Dendritic cell treated with granulocyte-macrophage colony-stimulating factor and Interleukin-4, amounts not matched to agents 40 ng/mL and 50 ng/mL, for 4 days (primary cell): ENCODE measurements around the gene OR6M1.

Experiments used
- H3K27ac Mint-ChIP-seq: one replicate; pipeline ENCODE4 v1.8.0; 2022; ENCODE audit warnings: mild to moderate bottlenecking, mixed read lengths
- H3K27me3 Mint-ChIP-seq: one replicate; pipeline ENCODE4 v1.8.0; 2022; ENCODE audit warnings: mild to moderate bottlenecking, mixed read lengths
- H3K36me3 Mint-ChIP-seq: one replicate; pipeline ENCODE4 v1.8.0; 2022; ENCODE audit warnings: low read depth, mixed read lengths
- H3K4me1 Mint-ChIP-seq: one replicate; pipeline ENCODE4 v1.8.0; 2022; ENCODE audit warnings: low read depth, mixed read lengths
- H3K4me3 Mint-ChIP-seq: one replicate; pipeline ENCODE4 v1.8.0; 2022; ENCODE audit warnings: mild to moderate bottlenecking, moderate library complexity, mixed read lengths
- H3K9me3 Mint-ChIP-seq: one replicate; pipeline ENCODE4 v1.8.0; 2022; ENCODE audit warnings: mixed read lengths
- intact Hi-C: fragments of 100-400 bp; cut with micrococcal nuclease; formaldehyde crosslinking; loops from one replicate; pipeline ENCODE4 v1.15.0; 2022

Gene OR6M1, protein sequence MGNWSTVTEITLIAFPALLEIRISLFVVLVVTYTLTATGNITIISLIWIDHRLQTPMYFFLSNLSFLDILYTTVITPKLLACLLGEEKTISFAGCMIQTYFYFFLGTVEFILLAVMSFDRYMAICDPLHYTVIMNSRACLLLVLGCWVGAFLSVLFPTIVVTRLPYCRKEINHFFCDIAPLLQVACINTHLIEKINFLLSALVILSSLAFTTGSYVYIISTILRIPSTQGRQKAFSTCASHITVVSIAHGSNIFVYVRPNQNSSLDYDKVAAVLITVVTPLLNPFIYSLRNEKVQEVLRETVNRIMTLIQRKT

DNA sequence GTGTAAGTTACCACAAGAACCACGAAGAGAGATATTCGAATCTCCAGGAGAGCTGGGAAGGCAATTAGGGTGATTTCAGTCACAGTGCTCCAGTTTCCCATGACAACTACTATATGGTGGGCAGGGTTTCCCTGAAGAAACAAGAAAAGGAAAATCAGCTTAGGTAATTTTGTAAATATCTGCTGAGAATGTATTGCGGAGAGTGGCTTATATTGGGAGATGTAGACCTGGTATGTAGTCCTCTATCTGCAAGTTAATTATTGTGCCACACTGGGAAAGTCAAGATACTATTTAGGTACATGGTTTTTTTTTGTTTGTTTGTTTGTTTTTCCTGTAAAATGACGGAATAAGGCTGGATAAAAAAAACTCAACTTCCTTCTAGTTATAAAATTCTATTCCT is at the start of gene OR6M1:
Gene OR6M1 (minus strand): TSS at position 101 of the 400 bp plus-strand sequence. CDS start 0 bp downstream, at position 101.
- Mint-ChIP-seq H3K36me3 (no peaks in the 10 kb centered on the region), H3K4me1 (no peaks in the 10 kb centered on the region), H3K27me3 (no peaks in the 10 kb centered on the region), H3K27ac (no peak within 1 kb of the TSS), H3K9me3 (no peaks in the 10 kb centered on the region), H3K4me3 (no peak within 1 kb of the TSS)
- intact Hi-C loops = no loop called here

DNA sequence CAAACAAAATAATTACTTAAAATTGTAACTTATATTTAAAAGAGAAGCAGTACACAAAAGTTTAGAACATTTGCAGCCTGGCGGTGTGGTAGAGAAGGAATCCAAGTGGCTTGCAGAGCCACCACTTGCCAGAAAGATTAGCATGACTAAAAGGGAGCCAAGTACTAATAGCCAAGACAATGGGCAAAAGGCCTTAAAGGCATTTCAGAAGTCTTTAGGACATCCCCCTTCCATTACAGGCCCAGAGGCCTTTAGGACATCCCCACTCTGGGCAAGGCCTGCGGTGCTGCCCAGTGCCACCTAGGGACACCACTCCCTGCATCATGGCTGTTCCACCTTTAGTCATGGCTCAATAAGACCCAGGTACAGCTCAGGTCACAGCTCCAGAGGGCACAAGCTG is 46.9 kb upstream of the OR6M1 start:
- Mint-ChIP-seq H3K27me3 (no peaks in the 10 kb centered on the region), H3K4me3 (no peak overlapping the region)
- intact Hi-C loops = no loop called here

DNA sequence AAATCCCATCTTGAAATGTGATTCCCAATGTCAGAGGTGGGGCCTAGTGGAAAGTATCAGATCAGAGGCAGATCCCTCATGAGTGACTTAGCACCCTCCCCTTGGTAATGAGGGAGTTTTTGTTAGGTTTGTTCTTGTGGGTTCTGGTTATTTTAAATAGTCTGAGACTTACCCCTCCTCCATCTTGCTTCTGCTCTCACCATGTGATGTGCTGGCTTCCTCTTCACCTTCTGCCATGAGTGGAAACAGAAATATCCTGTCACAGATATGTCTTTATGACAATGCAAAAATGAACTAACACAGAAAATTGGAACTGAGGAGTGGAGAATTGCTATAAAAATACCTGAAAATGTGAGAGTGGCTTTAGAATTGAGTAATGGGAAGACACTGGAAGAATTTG is 46.2 kb upstream of the OR6M1 start:
- Mint-ChIP-seq H3K36me3 (no peaks in the 10 kb centered on the region), H3K4me1 (no peaks in the 10 kb centered on the region), H3K9me3 (peaks cover 28% of the 10 kb centered on the region), H3K27ac (no peak overlapping the region), H3K4me3 (no peak overlapping the region), H3K27me3 (no peaks in the 10 kb centered on the region)
- intact Hi-C loops = no loop called here

More for the DNA sequence above, 46.9 kb upstream of the OR6M1 start:
- Mint-ChIP-seq H3K36me3 (no peaks in the 10 kb centered on the region), H3K27ac (no peak overlapping the region), H3K9me3 (peaks cover 28% of the 10 kb centered on the region), H3K4me1 (no peaks in the 10 kb centered on the region)

DNA sequence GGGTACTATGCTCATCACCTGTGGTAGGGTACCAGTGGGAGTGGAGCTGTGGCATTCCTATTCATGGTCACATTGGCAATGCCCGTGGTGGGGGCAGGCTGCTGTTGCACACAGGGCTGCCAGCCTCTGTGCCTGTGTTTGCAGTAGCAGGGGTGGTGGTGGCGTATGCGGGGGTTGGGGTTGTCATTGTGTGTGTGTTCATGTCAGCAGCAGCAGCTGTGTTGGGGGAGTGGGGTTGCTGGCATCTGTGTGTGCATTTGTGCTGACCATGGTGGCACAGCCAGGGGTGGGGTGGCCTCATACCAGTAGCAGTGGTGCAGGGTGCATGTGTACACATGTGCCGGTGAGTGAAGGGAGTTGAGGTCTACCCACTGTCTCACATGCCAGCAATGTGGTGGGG is 45.0 kb upstream of the OR6M1 start:
- Mint-ChIP-seq H3K9me3 (peaks cover 18% of the 10 kb centered on the region), H3K4me1 (no peaks in the 10 kb centered on the region), H3K27me3 (no peaks in the 10 kb centered on the region), H3K4me3 (no peak overlapping the region), H3K36me3 (no peaks in the 10 kb centered on the region), H3K27ac (no peak overlapping the region)
- intact Hi-C loops = no loop called here

DNA sequence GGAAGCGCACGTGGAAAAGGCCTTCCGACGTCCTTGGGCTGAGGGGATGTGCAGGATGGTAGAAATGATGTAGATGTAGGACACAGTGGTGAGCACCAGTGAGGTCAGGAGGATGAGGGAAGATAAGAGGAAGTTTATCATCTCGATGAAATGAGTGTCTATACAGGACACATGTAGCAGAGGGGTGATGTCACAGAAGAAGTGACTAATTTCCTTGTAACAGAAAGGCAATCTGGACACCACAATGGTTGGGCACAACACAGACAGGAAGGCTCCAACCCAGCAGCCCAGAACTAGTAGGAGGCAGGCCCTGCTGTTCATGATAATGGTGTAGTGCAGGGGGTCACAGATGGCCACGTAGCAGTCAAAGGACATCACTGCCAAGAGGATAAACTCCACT is 35.0 kb upstream of the OR6M1 start:
- no peaks in the 10 kb centered on the region for H3K4me1 Mint-ChIP-seq
- no peak overlapping the region for H3K27ac Mint-ChIP-seq
- no peak overlapping the region for H3K4me3 Mint-ChIP-seq
- H3K27me3 Mint-ChIP-seq = no peaks in the 10 kb centered on the region
- H3K9me3 Mint-ChIP-seq = no peaks in the 10 kb centered on the region
- no peaks in the 10 kb centered on the region for H3K36me3 Mint-ChIP-seq
- intact Hi-C loops = no loop called here

DNA sequence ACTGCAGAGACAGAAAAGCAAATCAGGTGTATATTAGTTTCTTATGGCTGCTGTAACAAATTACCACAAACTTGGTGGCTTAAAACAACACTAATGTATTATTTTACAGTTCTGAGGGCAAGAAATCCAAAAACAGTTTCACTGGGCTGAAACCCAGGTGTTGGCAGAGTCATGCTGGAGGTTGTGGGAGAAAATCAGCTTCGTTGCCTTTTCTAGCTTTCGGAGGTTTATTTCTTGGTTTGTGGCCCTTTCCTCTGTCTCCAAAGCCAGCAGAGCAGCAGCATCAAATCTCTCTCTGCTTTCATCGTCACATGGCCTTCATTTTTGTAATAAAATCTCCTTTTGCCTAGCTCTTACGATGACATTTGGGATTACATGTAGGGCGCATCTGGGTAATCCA is 33.0 kb upstream of the OR6M1 start:
- Mint-ChIP-seq H3K9me3 (no peaks in the 10 kb centered on the region), H3K27ac (no peak overlapping the region), H3K4me1 (no peaks in the 10 kb centered on the region), H3K4me3 (no peak overlapping the region), H3K27me3 (no peaks in the 10 kb centered on the region), H3K36me3 (no peaks in the 10 kb centered on the region)
- intact Hi-C loops = no loop called here

DNA sequence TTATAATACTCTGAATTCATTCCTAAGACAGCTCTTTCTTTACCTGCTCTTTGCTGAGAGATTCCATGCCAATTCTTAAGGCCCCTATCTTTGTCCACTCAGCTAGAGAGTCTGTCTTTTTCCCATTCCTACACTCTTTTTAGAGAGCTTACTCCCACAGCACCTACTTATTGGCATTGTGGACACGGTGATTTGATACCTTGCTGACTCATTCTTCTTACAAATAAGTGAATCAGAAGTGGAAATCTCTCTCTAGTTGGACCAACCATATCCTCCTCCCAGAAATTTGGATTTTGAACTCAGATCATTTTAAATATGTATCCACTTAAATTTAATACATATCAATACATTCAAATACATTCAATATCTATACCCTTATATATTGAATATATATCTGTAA is 32.5 kb upstream of the OR6M1 start:
- Mint-ChIP-seq H3K36me3 (no peaks in the 10 kb centered on the region), H3K9me3 (no peaks in the 10 kb centered on the region), H3K27ac (no peak overlapping the region), H3K27me3 (no peaks in the 10 kb centered on the region), H3K4me1 (no peaks in the 10 kb centered on the region), H3K4me3 (no peak overlapping the region)
- intact Hi-C loops = no loop called here

DNA sequence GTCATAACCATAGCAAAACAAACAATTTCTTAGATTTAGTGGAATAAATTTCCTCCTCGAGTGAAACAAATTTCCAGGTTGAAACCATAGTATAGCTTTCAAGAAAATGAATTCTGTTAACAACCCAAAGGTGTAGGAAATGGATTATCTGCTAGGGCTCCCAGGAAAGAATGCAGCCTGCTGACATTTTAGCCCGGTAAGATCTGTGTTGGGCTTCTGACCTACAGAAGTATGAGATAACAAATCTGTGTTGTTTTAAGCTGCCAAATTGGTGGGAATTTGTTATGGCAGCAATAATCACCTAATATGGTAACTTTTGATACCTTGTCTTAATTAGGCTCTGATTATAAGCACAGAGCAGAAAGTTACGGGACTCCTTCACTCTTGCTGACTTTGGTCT is 32.0 kb upstream of the OR6M1 start:
- Mint-ChIP-seq H3K27ac (no peak overlapping the region), H3K9me3 (no peaks in the 10 kb centered on the region), H3K4me3 (no peak overlapping the region), H3K36me3 (no peaks in the 10 kb centered on the region), H3K27me3 (no peaks in the 10 kb centered on the region), H3K4me1 (no peaks in the 10 kb centered on the region)
- intact Hi-C loops = no loop called here

DNA sequence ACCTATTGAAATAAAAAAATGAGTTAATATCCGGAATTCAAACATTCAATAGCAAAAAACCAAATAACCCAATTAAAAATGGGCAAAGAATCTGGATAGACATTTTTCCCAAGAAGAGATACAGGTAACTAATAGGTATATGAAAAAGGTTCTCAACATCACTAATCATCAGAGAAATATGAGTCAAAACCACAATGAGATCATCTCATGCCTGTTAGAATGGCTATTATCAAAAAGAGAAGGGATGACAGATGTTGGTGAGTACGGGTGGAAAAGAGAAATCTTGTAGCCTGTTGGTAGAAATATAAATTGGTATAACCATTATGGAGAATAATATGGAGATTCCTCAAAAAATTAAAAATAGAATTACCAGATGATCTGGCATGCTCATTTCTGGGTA is 26.9 kb upstream of the OR6M1 start:
- intact Hi-C loops = no loop called here
- no peak overlapping the region for H3K4me3 Mint-ChIP-seq
- peaks cover 12% of the 10 kb centered on the region for H3K9me3 Mint-ChIP-seq
- no peaks in the 10 kb centered on the region for H3K27me3 Mint-ChIP-seq
- no peak overlapping the region for H3K27ac Mint-ChIP-seq
- no peaks in the 10 kb centered on the region for H3K36me3 Mint-ChIP-seq
- H3K4me1 Mint-ChIP-seq = no peaks in the 10 kb centered on the region

DNA sequence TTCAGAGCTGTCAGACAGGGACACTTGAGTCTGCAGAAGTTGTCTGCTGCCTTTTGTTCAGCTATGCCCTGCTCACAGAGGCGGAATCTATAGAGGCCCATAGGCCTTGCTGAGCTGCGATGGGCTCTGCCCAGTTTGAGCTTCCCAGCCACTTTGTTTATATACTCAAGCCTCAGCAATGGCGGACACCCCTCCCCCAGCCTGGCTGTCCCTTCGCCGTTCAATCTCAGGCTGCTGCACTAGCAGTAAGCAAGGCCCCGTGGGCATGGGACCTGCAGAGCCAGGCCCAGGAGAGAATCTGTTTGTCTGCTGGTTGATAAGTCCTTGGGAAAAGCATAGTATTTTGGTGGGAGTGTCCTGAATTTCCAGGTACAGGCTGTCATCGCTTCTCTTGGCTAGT is 23.6 kb upstream of the OR6M1 start:
- Mint-ChIP-seq H3K27ac (no peak overlapping the region), H3K4me3 (no peak overlapping the region), H3K36me3 (no peaks in the 10 kb centered on the region), H3K27me3 (no peaks in the 10 kb centered on the region), H3K9me3 (peaks cover 24% of the 10 kb centered on the region), H3K4me1 (no peaks in the 10 kb centered on the region)
- intact Hi-C loops = no loop called here

DNA sequence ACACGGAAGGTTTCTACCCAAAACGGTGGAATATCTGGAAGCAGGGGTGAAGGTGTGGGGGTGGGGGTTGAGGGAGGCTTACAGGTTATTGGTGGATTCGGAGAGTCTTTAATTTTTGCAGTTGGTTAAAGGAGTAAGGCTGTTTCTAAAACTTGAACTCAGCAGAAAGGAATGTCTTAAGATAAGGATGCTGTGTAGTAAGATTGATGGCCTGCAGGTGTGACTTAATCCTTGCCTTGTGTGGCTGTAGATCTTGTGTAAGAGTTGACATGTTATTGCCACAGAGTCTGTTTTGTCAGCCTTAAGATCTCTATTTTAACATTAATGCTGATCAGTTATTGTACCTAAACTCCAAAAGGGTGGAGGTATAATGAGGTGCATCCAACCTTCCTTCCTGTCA is 16.4 kb upstream of the OR6M1 start:
- peaks cover 7% of the 10 kb centered on the region for H3K9me3 Mint-ChIP-seq
- H3K4me1 Mint-ChIP-seq = no peaks in the 10 kb centered on the region
- no peak overlapping the region for H3K27ac Mint-ChIP-seq
- no peak overlapping the region for H3K4me3 Mint-ChIP-seq
- H3K27me3 Mint-ChIP-seq = no peaks in the 10 kb centered on the region
- intact Hi-C loops = no loop called here
- no peaks in the 10 kb centered on the region for H3K36me3 Mint-ChIP-seq

DNA sequence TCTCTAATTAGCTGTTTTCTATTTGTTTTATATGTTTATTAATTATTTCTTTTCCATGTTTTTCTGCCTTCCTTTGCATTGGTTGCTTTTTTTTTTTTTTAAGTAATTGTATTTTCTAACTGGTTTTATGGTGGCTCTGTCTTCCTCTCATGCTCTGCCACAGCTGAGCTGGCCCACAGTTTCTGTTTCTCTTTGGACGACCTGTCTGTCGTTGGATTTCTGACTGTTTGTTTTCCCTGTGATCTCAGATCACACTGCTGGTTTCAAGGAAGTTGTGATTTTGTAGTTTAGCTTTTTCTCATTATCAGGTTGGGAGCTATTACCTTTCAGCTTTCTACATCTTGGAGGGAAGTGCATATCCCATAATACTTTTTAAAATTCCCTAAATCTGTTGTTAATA is 15.9 kb upstream of the OR6M1 start:
- H3K4me1 Mint-ChIP-seq = no peaks in the 10 kb centered on the region
- intact Hi-C loops = no loop called here
- no peak overlapping the region for H3K4me3 Mint-ChIP-seq
- H3K9me3 Mint-ChIP-seq = peaks cover 2% of the 10 kb centered on the region
- no peaks in the 10 kb centered on the region for H3K36me3 Mint-ChIP-seq
- H3K27me3 Mint-ChIP-seq = no peaks in the 10 kb centered on the region
- no peak overlapping the region for H3K27ac Mint-ChIP-seq

DNA sequence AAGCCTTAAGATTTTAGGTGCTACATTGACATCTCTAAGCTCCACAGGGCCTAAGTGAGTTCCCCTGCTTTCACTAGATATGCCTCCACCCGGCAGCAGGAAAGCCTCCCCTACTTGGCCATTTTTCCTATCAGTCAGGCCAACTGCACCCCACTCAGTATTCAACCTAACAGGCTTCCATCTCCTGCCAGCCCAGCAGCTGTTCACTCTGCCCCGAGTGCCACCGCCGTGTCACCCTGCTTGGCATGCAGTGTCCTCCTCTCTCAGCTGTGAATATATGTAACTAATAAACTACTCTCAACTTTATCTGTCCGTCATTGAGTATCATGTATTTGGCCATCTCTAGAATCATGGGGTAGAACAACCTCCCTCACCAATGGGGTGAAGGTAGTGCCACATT is 9.0 kb upstream of the OR6M1 start:
- no peaks in the 10 kb centered on the region for H3K9me3 Mint-ChIP-seq
- H3K27ac Mint-ChIP-seq = no peak overlapping the region
- H3K4me1 Mint-ChIP-seq = no peaks in the 10 kb centered on the region
- H3K4me3 Mint-ChIP-seq = no peak overlapping the region
- H3K27me3 Mint-ChIP-seq = no peaks in the 10 kb centered on the region
- H3K36me3 Mint-ChIP-seq = no peaks in the 10 kb centered on the region
- intact Hi-C loops = no loop called here

DNA sequence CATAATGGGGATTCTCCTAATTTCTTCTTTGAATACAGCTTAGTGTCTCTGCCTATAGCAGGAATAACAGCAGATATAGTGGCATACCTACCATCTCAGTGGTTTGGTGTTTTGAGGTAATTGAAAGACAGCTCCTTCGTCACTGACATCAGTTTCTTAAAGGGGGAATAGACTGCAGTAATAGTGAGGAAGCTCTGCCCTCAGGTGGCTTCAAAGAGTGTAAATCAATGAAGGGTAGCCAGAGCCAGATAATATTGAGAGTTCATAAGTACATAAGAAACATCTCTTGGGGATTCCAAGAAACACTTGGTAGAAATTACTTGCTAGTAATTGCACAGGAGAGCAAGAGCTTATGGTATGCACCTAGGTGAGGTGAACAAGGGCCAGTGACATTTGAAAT is 4.4 kb downstream of the OR6M1 start:
- no peaks in the 10 kb centered on the region for H3K36me3 Mint-ChIP-seq
- no peaks in the 10 kb centered on the region for H3K27me3 Mint-ChIP-seq
- H3K4me3 Mint-ChIP-seq = no peak overlapping the region
- no peak overlapping the region for H3K27ac Mint-ChIP-seq
- H3K4me1 Mint-ChIP-seq = no peaks in the 10 kb centered on the region
- no peaks in the 10 kb centered on the region for H3K9me3 Mint-ChIP-seq
- intact Hi-C loops = no loop called here

DNA sequence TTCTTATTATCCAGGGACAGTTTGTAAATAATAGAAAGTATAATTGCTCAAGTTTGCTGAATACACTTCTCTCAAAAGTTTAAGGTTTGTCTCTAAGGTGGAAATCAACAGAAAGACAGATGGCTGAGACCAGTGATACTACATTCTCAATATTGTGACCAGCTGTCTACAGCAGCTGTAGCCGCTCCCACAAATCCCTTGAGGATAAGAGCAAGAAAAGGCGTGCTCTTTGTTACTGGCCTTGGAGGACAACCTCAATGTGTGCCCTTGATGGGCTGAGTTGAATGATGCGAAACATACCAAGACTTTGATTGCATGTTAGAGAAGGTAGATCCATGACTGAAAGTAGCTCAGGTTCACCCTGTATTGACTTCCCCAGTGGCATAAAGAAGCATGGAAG is 6.1 kb downstream of the OR6M1 start:
- Mint-ChIP-seq H3K4me1 (no peaks in the 10 kb centered on the region), H3K36me3 (no peaks in the 10 kb centered on the region), H3K27ac (no peak overlapping the region), H3K27me3 (no peaks in the 10 kb centered on the region), H3K9me3 (no peaks in the 10 kb centered on the region), H3K4me3 (no peak overlapping the region)
- intact Hi-C loops = no loop called here
